GM20431 (cell line): ENCODE results near the gene VWF.
"Not testable (repeated sequence)": the region's sequence is repeated elsewhere in the genome, so short reads cannot be mapped to it uniquely, and the experiment has no call there.

Experiments used
- in situ Hi-C: fragments of 300-500 bp; cut with MseI, MboI; formaldehyde crosslinking; loops from one replicate; pipeline ENCODE4 v1.15.0; 2020; ENCODE audit warnings: low sequenced_read_pairs; ENCODE audit not compliant: unreplicated experiment

The VWF gene

GRCh38 chr12:6146951-6147350, 22.5 kb upstream of the VWF start:
- in situ Hi-C loops = no loop called here

DNA sequence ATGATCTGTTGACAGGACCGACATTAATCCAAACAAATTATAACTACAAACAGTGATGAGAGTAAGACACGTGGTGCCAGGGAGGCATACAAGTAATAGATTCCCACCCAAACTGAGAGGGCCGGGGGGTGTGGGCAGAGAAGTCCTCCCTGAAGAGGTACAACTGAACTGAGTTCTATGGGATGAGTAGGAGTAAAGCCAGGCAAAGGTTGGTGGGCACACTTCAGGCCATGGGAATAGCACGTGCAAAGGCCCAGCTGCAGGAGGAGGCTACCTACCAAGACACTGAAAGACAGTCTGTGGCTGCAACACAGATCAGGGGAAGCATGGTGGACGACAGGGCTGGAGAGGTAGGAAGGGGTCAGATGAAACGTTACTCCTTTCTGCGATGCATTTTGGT, 22.0 kb upstream of the VWF start:
- in situ Hi-C loops = no loop called here

DNA sequence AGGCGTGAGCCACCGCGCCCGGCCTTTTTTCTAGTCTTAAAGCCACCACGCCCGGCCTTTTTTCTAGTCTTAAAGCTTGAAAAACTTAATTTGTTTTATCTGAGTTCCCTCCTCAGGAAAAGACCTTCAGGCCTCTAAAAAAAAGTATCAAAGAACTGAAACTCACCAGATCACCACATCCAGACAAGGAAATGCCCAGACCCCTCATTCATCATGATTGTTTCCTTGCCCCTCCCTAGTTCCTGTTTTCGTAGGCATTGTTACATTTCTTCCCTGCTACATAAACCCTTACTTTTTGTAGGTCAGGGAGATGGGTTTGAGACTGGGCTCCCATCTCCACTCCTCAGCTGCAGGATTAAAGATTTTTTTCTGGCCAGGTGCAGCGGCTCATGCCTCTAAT, 21.1 kb upstream of the VWF start:
- in situ Hi-C loops = no loop called here

- in situ Hi-C loops = no loop called here
Measured at GRCh38 chr12:6143303-6143675, 18.8 kb upstream of the VWF start.

- in situ Hi-C loops = not testable (repeated sequence)
Measured at GRCh38 chr12:6142368-6143302, 18.2 kb upstream of the VWF start.

DNA sequence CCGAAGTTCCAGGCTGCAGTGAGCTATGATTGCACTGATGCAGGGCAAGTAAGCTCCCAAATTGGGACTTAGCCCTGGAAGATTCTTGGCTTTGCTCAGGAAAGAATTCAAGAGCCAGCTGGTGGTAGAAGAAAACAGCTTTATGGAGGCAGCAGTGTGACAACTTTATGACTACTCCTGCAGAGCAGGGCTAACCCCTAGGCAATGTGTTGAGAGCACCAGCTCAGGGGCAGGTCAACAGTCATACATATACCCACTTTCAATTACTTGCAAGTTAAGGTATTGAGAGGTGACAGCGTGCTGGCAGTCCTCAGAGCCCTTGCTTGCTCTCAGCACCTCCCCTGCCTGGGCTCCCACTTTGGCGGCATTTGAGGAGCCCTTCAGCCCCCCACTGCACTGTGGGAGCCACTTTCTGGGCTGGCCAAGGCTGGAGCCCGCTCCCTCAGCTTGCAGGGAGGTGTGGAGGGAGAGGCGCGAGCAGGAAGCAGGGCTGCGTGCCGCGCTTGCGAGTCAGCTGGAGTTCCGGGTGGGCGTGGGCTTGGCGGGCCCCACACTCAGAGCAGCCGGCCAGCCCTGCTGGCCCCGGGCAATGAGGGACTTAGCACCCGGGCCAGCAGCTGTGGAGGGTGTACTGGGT, 17.4 kb upstream of the VWF start:
- in situ Hi-C loops = not testable (repeated sequence)

DNA sequence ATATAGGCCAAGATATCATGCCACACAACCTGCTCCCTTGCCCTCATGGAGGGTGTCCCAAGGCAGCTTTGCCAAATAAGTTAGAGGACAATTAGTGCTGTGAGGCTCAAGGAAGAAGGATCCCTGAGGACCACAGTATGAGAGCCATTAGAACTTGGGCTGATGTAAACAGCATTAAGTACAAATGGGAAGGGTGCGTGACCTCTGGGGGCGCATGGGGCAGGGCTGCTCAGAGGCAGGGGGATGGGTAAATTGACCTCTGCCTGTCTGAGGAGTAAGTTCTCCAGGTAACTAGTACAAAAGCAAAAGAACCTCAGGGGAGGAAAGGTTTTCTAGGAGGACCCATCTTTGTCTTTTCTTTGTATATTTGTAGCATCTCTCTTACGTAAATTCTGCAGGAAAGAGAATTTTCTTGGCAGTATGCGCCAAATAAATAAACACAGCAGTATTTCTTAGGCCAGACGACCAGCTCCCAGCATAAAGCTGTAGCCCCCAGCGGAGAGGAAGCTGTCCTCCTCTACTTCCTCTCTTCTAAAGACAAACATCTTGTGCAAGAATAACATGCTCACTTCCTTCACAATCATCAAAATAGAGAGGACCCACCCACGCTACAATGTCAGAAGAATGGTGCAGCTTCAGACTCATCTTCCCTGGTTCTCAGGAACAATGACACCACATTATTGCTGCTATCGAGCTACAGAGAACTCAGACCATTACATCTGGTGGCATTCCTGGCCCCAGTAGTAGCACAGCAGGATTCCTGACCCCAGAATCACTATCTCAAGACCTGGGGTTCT, 16.4 kb upstream of the VWF start:
- in situ Hi-C loops = no loop called here

GRCh38 chr12:6135071-6135470, 10.6 kb upstream of the VWF start:
- in situ Hi-C loops = no loop called here

- in situ Hi-C loops = no loop called here
Measured at GRCh38 chr12:6133642-6134041, 9.2 kb upstream of the VWF start.

- in situ Hi-C loops = no loop called here
Measured at GRCh38 chr12:6132496-6132895, 8.0 kb upstream of the VWF start.

DNA sequence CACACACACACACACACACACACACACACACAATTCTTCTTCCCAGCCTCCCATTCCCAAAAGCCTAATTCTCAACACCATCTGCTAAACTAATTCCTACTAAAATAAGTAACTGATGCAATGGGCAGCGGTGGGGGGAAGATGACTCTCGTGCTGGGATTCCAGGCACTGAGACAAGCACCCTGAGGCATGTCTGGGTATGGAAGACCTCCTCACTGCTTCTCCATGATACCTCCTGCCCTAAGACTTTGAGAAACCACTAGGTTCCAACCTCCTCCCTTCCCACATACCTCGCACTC, 789 bp upstream of the VWF start:
- in situ Hi-C loops = no loop called here

DNA sequence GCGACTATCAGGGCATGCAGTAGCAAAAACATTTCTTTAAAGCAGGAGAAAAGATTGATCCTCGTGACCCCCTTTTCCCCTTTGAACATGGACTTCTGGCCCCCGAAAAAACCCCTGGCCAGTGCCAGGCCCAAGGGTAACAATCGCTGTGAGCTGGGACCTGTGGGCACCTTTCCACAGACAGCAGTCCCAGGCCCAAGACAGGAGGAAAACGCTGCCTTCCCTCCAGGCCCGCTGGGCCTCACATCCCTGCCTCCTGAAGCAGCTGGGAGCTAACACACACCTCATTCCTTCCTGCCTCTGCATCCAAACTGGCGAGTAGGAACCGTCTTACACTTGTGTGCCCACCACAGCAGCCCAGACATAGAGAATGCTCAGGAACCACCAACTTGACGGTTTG, 1.2 kb downstream of the VWF start:
- in situ Hi-C loops = no loop called here

- in situ Hi-C loops = no loop called here
Measured at GRCh38 chr12:6122201-6122600, 2.3 kb downstream of the VWF start.

DNA sequence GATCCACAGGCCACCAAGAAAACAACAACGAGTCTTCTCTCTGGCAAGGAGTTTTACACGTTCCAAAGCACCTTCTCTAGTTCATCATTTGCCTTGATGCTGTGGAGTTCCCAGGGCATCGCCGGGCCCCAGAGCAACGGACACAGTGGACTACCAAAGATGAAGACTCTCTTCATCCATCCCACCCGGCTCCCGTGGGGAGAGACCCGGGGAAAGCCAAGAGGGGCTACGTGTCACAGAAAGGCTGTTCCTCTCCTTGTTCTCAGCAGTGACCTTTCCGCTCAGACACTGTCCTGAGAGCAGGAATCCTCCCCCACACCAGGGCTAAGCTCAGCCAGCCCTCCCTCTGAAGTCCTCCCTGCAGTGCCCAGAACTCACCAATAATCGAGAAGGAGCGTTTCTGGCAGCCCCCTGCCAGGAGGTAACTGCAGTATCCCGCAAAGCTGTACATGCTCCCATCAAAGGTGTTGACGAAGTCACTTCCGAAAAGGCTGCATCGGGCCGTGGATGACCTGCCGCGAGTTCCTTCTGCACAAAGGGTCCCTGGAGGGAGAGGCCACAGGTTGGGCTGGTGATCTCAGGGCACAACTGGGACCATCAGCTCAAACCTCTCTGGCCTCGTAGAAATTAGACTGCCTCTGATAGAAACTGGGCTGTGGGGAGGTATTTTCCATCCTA, 3.5 kb downstream of the VWF start:
- in situ Hi-C loops = no loop called here

DNA sequence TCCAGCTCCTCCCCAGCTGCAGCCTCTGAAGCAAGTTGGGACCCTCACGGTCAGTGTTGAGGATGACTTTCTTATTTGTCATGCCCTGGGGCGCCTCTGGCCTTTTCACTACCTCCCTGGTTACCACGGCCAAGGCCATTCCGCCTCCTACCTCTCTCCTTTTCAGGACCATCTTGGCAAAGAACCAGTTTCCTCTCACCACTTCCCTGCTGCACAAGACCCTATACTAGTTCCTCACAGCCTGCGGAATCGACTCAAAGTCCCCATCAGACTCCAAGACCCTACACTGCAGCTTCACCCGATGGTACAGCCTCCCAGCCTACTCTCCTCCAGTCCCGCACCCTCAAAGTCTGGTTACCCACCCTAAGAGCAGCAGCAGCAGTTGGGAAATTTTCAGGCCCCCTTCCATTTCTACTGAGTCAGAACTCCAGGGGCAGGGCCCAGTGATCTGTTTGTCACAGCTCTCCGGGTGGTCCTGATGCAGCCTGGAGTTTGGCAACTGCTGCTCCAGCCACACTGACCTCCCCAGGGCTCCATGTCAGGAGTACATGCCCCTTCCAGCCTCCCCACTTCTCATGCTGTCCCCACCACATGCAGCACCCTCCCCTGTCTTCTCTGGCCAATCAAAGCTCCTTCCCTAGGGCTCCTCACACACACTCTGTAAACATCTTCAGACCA, 5.4 kb downstream of the VWF start:
- in situ Hi-C loops = no loop called here

DNA sequence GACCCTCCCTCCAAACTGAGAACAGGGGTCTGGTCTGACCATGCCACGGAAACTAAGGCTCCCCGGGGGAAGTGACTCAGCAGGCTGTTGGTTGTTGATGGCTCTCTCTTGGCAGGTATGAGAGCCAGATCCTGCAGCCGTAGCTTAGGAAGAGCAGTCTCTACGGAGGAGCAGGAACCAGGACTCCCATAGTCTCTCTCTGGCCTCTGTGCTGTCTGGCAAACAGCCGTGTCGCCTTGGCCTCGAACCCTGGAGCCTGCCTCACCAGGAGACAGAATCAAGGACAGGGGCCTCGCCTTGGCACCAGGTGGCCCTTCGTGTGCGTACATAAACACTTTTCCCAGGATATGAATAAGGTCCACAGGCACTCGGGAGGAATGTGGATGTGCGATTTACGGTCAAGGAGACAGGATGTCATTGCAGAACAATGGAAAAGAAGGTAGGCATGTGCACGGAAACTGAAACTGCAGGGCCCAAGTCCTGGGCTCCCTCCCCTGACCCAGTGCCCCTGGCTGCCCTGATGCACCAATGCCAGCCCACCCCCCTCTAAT, 7.9 kb downstream of the VWF start:
- in situ Hi-C loops = no loop called here

DNA sequence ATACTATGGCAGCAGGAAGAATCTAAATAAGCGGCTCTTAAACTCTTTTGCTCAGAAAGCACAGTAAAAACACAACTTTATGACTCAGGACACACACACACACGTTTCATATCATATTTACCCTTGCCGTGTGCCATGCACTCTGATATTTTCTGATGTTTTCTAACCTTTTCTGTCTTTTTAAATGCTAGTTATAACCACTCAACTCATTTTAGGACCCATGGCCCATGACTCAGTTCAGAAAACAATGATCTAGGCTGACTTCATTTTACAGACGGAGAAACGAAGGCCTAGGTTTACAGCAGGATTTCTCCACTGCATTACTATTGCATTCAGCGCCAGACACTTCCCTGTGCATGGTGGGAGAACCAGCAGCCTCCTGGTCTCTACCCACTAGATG, 9.1 kb downstream of the VWF start:
- in situ Hi-C loops = no loop called here

DNA sequence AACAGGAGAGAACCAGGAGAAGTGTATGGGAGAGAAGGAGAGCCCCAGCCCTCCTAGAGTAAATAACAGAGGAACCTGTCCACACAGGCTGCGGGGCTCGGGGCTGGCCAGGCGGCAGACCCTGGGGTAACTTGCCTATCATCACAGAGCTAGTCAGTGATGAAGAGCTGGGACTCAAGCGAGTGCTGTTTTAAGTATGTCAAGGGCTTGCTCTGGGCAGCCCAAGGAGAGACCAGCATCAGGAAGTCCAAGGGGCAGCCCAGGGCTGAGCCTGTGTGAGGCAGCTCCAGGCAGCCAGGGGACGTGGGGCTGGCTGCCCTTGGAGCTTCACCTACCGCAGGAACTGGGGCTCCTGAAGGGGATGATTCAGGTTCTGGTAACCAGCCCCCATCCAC, 10.0 kb downstream of the VWF start:
- in situ Hi-C loops = no loop called here

- in situ Hi-C loops = no loop called here
Measured at GRCh38 chr12:6113691-6114475, 10.6 kb downstream of the VWF start.
